NCI-H1436 treated with DMSO at 0.1 percent for 48 hours (cell line): ENCODE data around the gene LMNA.
"Not testable (repeated sequence)": the region's sequence is repeated elsewhere in the genome, so short reads cannot be mapped to it uniquely, and the experiment has no call there.

Source experiments
- DNase-seq: peaks from one replicate; lab custom pipeline; 2025; lab: John Stamatoyannopoulos, UW

Gene LMNA

GRCh38 chr1:156122086-156122485, 7.6 kb downstream of the LMNA start:
- no peak for DNase-seq

GRCh38 chr1:156122519-156123355, 8.2 kb downstream of the LMNA start:
- no peak for DNase-seq

GRCh38 chr1:156123356-156124196, 9.1 kb downstream of the LMNA start:
- peak; percentile 75 for DNase-seq

- no peak for DNase-seq
Observed at GRCh38 chr1:156124557-156125483, 10.3 kb downstream of the LMNA start.

GRCh38 chr1:156125544-156125943, 11.0 kb downstream of the LMNA start:
- DNase-seq: not testable (repeated sequence)

- DNase-seq: no peak
Observed at GRCh38 chr1:156126043-156126629, 11.6 kb downstream of the LMNA start.

- DNase-seq: no peak
Observed at GRCh38 chr1:156126630-156127534, 12.4 kb downstream of the LMNA start.

- DNase-seq: no peak
Observed at GRCh38 chr1:156128308-156128653, 13.8 kb downstream of the LMNA start.

GRCh38 chr1:156128654-156129597, 14.4 kb downstream of the LMNA start:
- no peak for DNase-seq

GRCh38 chr1:156129687-156130577, 15.4 kb downstream of the LMNA start:
- no peak for DNase-seq

- DNase-seq: no peak
Observed at GRCh38 chr1:156130578-156130942, 16.0 kb downstream of the LMNA start.

GRCh38 chr1:156134716-156135435, 20.4 kb downstream of the LMNA start:
- no peak for DNase-seq

- no peak for DNase-seq
Observed at GRCh38 chr1:156135930-156136871, 21.7 kb downstream of the LMNA start.

GRCh38 chr1:156136970-156137483, 22.5 kb downstream of the LMNA start:
- no peak for DNase-seq

GRCh38 chr1:156138458-156138867, 24.0 kb downstream of the LMNA start:
- no peak for DNase-seq
